GM19438 (cell line): ENCODE results near the gene RAB31.
A peak's percentile ranks its signal among the peaks of the same experiment; 100 is the strongest.
"Not testable (repeated sequence)": the region's sequence is repeated elsewhere in the genome, so short reads cannot be mapped to it uniquely, and the experiment has no call there.

Experiments used
- ATAC-seq: cut with Tn5 transposase; IDR thresholded peaks from one replicate; pipeline ENCODE4 v1.9.1; 2021; ENCODE audit warnings: low read depth; ENCODE audit not compliant: unreplicated experiment

Gene RAB31

GRCh38 chr18:9708057-9708433 is at the start of gene RAB31:
Gene RAB31, plus strand, starts transcription at chr18:9708301. Its CDS starts 105 bp downstream, at chr18:9708406.
- peak; percentile 41 for ATAC-seq

GRCh38 chr18:9659499-9660375 is 48.4 kb upstream of the RAB31 start:
- no peak for ATAC-seq

GRCh38 chr18:9661564-9661963 is 46.5 kb upstream of the RAB31 start:
- ATAC-seq = no peak

- no peak for ATAC-seq
Observed at GRCh38 chr18:9663377-9663776, 44.7 kb upstream of the RAB31 start.

- ATAC-seq = no peak
Observed at GRCh38 chr18:9665314-9665713, 42.8 kb upstream of the RAB31 start.

GRCh38 chr18:9666548-9666947 is 41.6 kb upstream of the RAB31 start:
- ATAC-seq = no peak

GRCh38 chr18:9669016-9669415 is 39.1 kb upstream of the RAB31 start:
- no peak for ATAC-seq

- no peak for ATAC-seq
Observed at GRCh38 chr18:9671214-9671613, 36.9 kb upstream of the RAB31 start.

GRCh38 chr18:9673296-9674251 is 34.5 kb upstream of the RAB31 start:
- peak; percentile 98 for ATAC-seq

GRCh38 chr18:9678216-9678615 is 29.9 kb upstream of the RAB31 start:
- ATAC-seq = not testable (repeated sequence)

GRCh38 chr18:9679125-9679524 is 29.0 kb upstream of the RAB31 start:
- no peak for ATAC-seq

GRCh38 chr18:9681217-9681616 is 26.9 kb upstream of the RAB31 start:
- ATAC-seq = no peak

- ATAC-seq = no peak
Observed at GRCh38 chr18:9682572-9682971, 25.5 kb upstream of the RAB31 start.

GRCh38 chr18:9683418-9684396 is 24.4 kb upstream of the RAB31 start:
- ATAC-seq = no peak

- ATAC-seq = no peak
Observed at GRCh38 chr18:9684881-9685614, 23.1 kb upstream of the RAB31 start.

- ATAC-seq = no peak
Observed at GRCh38 chr18:9685615-9685890, 22.5 kb upstream of the RAB31 start.

- no peak for ATAC-seq
Observed at GRCh38 chr18:9688036-9688741, 19.9 kb upstream of the RAB31 start.

GRCh38 chr18:9689253-9689652 is 18.8 kb upstream of the RAB31 start:
- no peak for ATAC-seq
